ENCODE data around the gene PARN.

- TF ChIP-seq OVOL2 (CRISPR knock-in tag; IDR thresholded peaks at IDR 0.05; ENCODE audit: borderline replicate concordance): no peak
- TF ChIP-seq ZNF512 (CRISPR knock-in tag; IDR thresholded peaks at IDR 0.05; ENCODE audit: borderline replicate concordance): no peak
- TF ChIP-seq CTCF (IDR thresholded peaks at IDR 0.05): no peak
- TF ChIP-seq NFE2L1 (CRISPR knock-in tag; IDR thresholded peaks at IDR 0.05): no peak
Measured at GRCh38 chr16:14475370-14476139, 154.5 kb downstream of the PARN start.

All from WTC11 (cell line).